B cell (primary cell): Measurements from ENCODE around the gene LCN15. TPM values are rescaled to one million over a fixed set of nuclear protein-coding genes. Genes with fewer than 3 reads are reported as not detected.

Source experiments
- ATAC-seq: fragments of 200-7000 bp; cut with Tn5 transposase; one replicate; pipeline ENCODE4 v1.10.0; 2021; ENCODE audit warnings: low read depth, mild to moderate bottlenecking, moderate number of reproducible peaks, moderate library complexity
- CTCF ChIA-PET: fragments of 350-600 bp; sonication (Branson Sonifier 250); formaldehyde crosslinking; loops from one replicate; lab custom pipeline; 2021; ENCODE audit warnings: antibody characterized with exemption, inconsistent platforms; lab: Charles Lee
- POLR2A ChIA-PET: fragments of 350-600 bp; sonication (Branson Sonifier 250); formaldehyde crosslinking; loops from one replicate; lab custom pipeline; 2021; ENCODE audit warnings: antibody characterized with exemption; lab: Charles Lee
- DNase-seq: peaks from one replicate; pipeline ENCODE4 v3.0.0; 2013
- H2AFZ ChIP-seq: 2 replicates; pipeline ENCODE4 v1.6.1; 2012; ENCODE audit warnings: mild to moderate bottlenecking, low read depth, low read length; ENCODE audit not compliant: insufficient read depth, poor library complexity, severe bottlenecking
- H3K27ac ChIP-seq, 2 donors: 1 replicate in 1 of 2; 2 replicates in 1 of 2; pipeline ENCODE4 v1.5.1; 2012 to 2013; ENCODE audit warnings: low read length in 2 of 2, mild to moderate bottlenecking in 2 of 2, moderate library complexity in 1 of 2
- H3K27me3 ChIP-seq, 4 experiments: fragments of 200-600 bp in 1 of 4; sonication (generic) in 1 of 4; replicated peaks in 1 of 4; 1 replicate in 2 of 4; 2 replicates in 2 of 4; pipeline versions ENCODE4 v1.6.1 to v1.7.0; 2013 to 2016; ENCODE audit warnings: low read length in 3 of 4, mild to moderate bottlenecking in 2 of 4, mixed read lengths in 1 of 4, moderate library complexity in 1 of 4; ENCODE audit not compliant: insufficient read depth in 4 of 4, control insufficient read depth in 3 of 4; ENCODE audit errors: control extremely low read depth in 1 of 4
- H3K36me3 ChIP-seq, 2 experiments: replicated peaks in 1 of 2; 1 replicate in 1 of 2; 2 replicates in 1 of 2; pipeline versions ENCODE4 v1.6.1 to v1.7.1; 2013; ENCODE audit warnings: low read length in 1 of 2; ENCODE audit not compliant: insufficient read depth in 2 of 2, control insufficient read depth in 1 of 2; ENCODE audit errors: control extremely low read depth in 1 of 2, extremely low read depth in 1 of 2
- H3K4me1 ChIP-seq, 2 donors: fragments of 200-600 bp in 1 of 2; sonication (generic) in 1 of 2; 1 replicate in 1 of 2; 2 replicates in 1 of 2; pipeline versions ENCODE4 v1.5.1 to v1.6.1; 2013 to 2017; ENCODE audit warnings: low read length in 2 of 2; ENCODE audit not compliant: control insufficient read depth in 2 of 2, insufficient read depth in 2 of 2
- H3K4me2 ChIP-seq: replicated peaks from 2 replicates; pipeline ENCODE3; 2012; ENCODE audit warnings: mild to moderate bottlenecking, low read depth, low read length; ENCODE audit not compliant: poor library complexity, severe bottlenecking
- H3K4me3 ChIP-seq, 5 experiments: fragments of 200-600 bp in 1 of 5; sonication (generic) in 1 of 5; 1 replicate in 3 of 5; 2 replicates in 2 of 5; pipeline versions ENCODE4 v1.5.1 to v1.7.0; 2011 to 2016; ENCODE audit warnings: low read length in 4 of 5, mild to moderate bottlenecking in 4 of 5, low read depth in 2 of 5, control low read depth in 1 of 5, moderate library complexity in 1 of 5; ENCODE audit not compliant: insufficient read depth in 1 of 5; ENCODE audit errors: control extremely low read depth in 1 of 5, extremely low read depth in 1 of 5
- H3K79me2 ChIP-seq: fragments of 200-600 bp; sonication (generic); one replicate; pipeline ENCODE4 v1.6.0; 2016; ENCODE audit warnings: low read length; ENCODE audit not compliant: control insufficient read depth, insufficient read depth
- H3K9ac ChIP-seq: fragments of 200-600 bp; sonication (generic); 2 replicates; pipeline ENCODE4 v1.6.1; 2017; ENCODE audit warnings: mild to moderate bottlenecking, low read length, moderate library complexity
- H3K9me3 ChIP-seq, 3 donors: one replicate each; pipeline versions ENCODE4 v1.6.1 to v1.7.1; 2013; ENCODE audit warnings: low read length in 2 of 3; ENCODE audit not compliant: control insufficient read depth in 2 of 3, insufficient read depth in 1 of 3; ENCODE audit errors: control extremely low read depth in 1 of 3
- H4K20me1 ChIP-seq: 2 replicates; pipeline ENCODE4 v1.6.0; 2012; ENCODE audit warnings: mild to moderate bottlenecking, low read length; ENCODE audit not compliant: insufficient read depth, control insufficient read depth, poor library complexity, severe bottlenecking
- H3K27ac Mint-ChIP-seq: one replicate; pipeline ENCODE4 v1.8.0; 2021; ENCODE audit warnings: mixed read lengths
- H3K27me3 Mint-ChIP-seq: one replicate; pipeline ENCODE4 v1.8.0; 2021; ENCODE audit warnings: mixed read lengths
- H3K4me1 Mint-ChIP-seq: one replicate; pipeline ENCODE4 v1.8.0; 2021; ENCODE audit warnings: mixed read lengths
- H3K4me3 Mint-ChIP-seq: one replicate; pipeline ENCODE4 v1.8.0; 2021; ENCODE audit warnings: mixed read lengths
- H3K9me3 Mint-ChIP-seq: one replicate; pipeline ENCODE4 v1.8.0; 2022; ENCODE audit warnings: mixed read lengths; ENCODE audit not compliant: insufficient read depth
- EZH2 ChIP-seq: IDR thresholded peaks from 2 replicates; pipeline ENCODE4 v1.6.1; 2012; ENCODE audit warnings: borderline replicate concordance, low read depth, mild to moderate bottlenecking, moderate library complexity, low read length; ENCODE audit not compliant: insufficient read depth, poor library complexity, severe bottlenecking
- whole genome bisulfite sequencing: methylation state at CpG from one replicate; pipeline ENCODE4 v1.1.5; 2013; ENCODE audit warnings: missing lambda C conversion rate; ENCODE audit not compliant: insufficient coverage; 5-methylcytosine and 5-hydroxymethylcytosine counted together
- intact Hi-C: fragments of 100-400 bp; cut with micrococcal nuclease; formaldehyde crosslinking; loops from one replicate; pipeline ENCODE4 v1.10.0; 2022
- polyA plus RNA-seq: library from polyadenylated mRNA; depleted of rRNA; stranded (reverse); fragments of >200 nt; gene quantifications from 2 replicates; pipeline ENCODE4 v1.2.3, GENCODE V29; 2012
- total RNA-seq, 2 donors: library from RNA; stranded (reverse); fragments of 120-200 nt in 1 of 2; gene quantifications; 1 replicate in 1 of 2; 2 replicates in 1 of 2; pipeline versions ENCODE4 v1.2.3 to v1.2.4, GENCODE V29; 2013 to 2022
- TF ChIP-seq, protein P1 (sequence below): fragments of 200-600 bp; IDR thresholded peaks from one replicate; pipeline ENCODE4 v1.8.0; 2022; ENCODE audit warnings: antibody characterized with exemption, mild to moderate bottlenecking

The LCN15 gene
- total and polyA plus RNA-seq, 2 donors (not counting 1 experiment from before 2014, with no cell fraction given): not detected

DNA sequence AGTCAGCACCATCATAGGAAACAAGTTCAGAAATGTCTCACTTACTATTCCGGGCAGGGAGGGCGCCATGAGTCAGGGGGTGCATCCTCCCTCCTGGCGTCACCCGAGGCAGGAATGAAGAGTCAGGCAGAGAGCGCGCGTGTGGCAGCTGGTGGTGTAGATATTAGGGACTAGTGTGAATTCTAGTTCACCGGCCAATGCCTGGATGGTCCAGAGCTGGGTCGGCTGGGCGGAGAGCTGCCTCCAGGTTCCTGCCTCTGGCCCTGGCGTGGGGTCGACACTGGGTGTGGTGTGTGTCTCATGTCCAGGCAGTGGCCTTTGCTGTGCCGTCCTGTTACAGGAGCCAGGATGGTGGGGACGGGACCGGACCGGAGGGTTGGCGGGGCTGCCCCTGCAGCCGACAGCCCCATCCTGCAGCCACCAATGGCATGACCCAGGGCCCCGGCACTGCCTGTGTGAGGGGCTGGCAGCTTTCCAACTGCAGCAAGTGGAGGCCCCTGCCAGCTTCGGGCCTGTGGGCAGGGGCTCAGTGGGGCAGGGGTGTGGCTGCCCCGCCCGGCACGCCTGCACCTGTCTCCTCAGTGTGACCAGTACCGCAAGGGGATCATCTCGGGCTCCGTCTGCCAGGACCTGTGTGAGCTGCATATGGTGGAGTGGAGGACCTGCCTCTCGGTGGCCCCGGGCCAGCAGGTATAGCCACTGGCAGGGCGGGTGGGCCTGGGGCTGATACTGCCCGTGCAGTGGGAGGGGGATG lies 42.8 kb downstream of the LCN15 start:
- Histone ChIP-seq H3K36me3 (peaks cover 0 to 48% of the 10 kb centered on the region in 2 experiments), H3K9ac (no peak overlapping the region), H3K4me3 (no peak overlapping the region), H3K4me2 (no peak overlapping the region), H2AFZ (no peak overlapping the region), H3K4me1 (peaks cover 20 to 38% of the 10 kb centered on the region in 2 donors), H3K27ac (no peak overlapping the region), H3K9me3 (no peaks in the 10 kb centered on the region), H3K27me3 (no peaks in the 10 kb centered on the region), H4K20me1 (peaks cover 64% of the 10 kb centered on the region), H3K79me2 (peaks cover 22% of the 10 kb centered on the region)
- H3K27ac Mint-ChIP-seq: peak overlapping the region; percentile 16
- no peak overlapping the region for H3K4me3 Mint-ChIP-seq
- H3K4me1 Mint-ChIP-seq: peaks cover 38% of the 10 kb centered on the region
- DNase-seq (no peak), ATAC-seq (no peak)
- H3K9me3 Mint-ChIP-seq: no peaks in the 10 kb centered on the region
- WGBS: 83% methylated on average over 30 of the region's 30 CpGs
- ChIA-PET POLR2A (interaction anchor here (0.7 to 1.6 kb wide), 2 partner anchors 8 to 69 kb away, joined by 3 to 4 read pairs; no protein-coding TSS in a partner anchor), CTCF (no interaction called here)
- intact Hi-C loops: no loop called here
- peaks cover 2% of the 10 kb centered on the region for H3K27me3 Mint-ChIP-seq
- TF ChIP-seq, protein P1, sequence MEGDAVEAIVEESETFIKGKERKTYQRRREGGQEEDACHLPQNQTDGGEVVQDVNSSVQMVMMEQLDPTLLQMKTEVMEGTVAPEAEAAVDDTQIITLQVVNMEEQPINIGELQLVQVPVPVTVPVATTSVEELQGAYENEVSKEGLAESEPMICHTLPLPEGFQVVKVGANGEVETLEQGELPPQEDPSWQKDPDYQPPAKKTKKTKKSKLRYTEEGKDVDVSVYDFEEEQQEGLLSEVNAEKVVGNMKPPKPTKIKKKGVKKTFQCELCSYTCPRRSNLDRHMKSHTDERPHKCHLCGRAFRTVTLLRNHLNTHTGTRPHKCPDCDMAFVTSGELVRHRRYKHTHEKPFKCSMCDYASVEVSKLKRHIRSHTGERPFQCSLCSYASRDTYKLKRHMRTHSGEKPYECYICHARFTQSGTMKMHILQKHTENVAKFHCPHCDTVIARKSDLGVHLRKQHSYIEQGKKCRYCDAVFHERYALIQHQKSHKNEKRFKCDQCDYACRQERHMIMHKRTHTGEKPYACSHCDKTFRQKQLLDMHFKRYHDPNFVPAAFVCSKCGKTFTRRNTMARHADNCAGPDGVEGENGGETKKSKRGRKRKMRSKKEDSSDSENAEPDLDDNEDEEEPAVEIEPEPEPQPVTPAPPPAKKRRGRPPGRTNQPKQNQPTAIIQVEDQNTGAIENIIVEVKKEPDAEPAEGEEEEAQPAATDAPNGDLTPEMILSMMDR: no peak
- TF ChIP-seq EZH2: no peak

GRCh38 chr9:136720898-136721338 lies 43.4 kb downstream of the LCN15 start:
- no peaks in the 10 kb centered on the region for H3K9me3 Mint-ChIP-seq
- ATAC-seq: no peak
- TF ChIP-seq EZH2: no peak
- TF ChIP-seq, protein P1: no peak
- Histone ChIP-seq H3K9ac (no peak overlapping the region), H3K4me2 (no peak overlapping the region), H3K27me3 (no peaks in the 10 kb centered on the region), H4K20me1 (peaks cover 58% of the 10 kb centered on the region), H3K79me2 (peaks cover 18% of the 10 kb centered on the region), H3K4me3 (no peak overlapping the region), H2AFZ (no peak overlapping the region), H3K9me3 (no peaks in the 10 kb centered on the region), H3K4me1 (peaks cover 14 to 32% of the 10 kb centered on the region in 2 donors), H3K36me3 (peaks cover 0 to 42% of the 10 kb centered on the region in 2 experiments), H3K27ac (no peak overlapping the region)
- H3K27me3 Mint-ChIP-seq: peaks cover 3% of the 10 kb centered on the region
- peak overlapping the region; percentile 16 for H3K27ac Mint-ChIP-seq
- intact Hi-C loops: no loop called here
- CTCF ChIA-PET: no interaction called here
- peaks cover 32% of the 10 kb centered on the region for H3K4me1 Mint-ChIP-seq
- WGBS: 90% methylated on average over 11 of the region's 11 CpGs
- no peak for DNase-seq
- no peak overlapping the region for H3K4me3 Mint-ChIP-seq
- POLR2A ChIA-PET: interaction anchor here (0.7 kb wide), 1 partner anchor 70 kb away, joined by 3 read pairs; no protein-coding TSS in a partner anchor
